NB4 (cell line): ENCODE results near the gene KSR2.

ENCODE experiments used
- DNase-seq: peaks from one replicate; pipeline ENCODE4 v3.0.0; 2010; ENCODE audit warnings: low read depth
- H3K4me3 ChIP-seq: one replicate; pipeline ENCODE4 v1.5.1; 2011; ENCODE audit warnings: mild to moderate bottlenecking, low read depth, low read length, moderate library complexity
- MAX ChIP-seq: IDR thresholded peaks from 2 replicates; pipeline ENCODE4 v1.6.1; 2011; ENCODE audit warnings: low read depth, low read length
- MYC ChIP-seq: IDR thresholded peaks from 2 replicates; pipeline ENCODE4 v1.6.1; 2011; ENCODE audit warnings: low read depth, low read length
- POLR2A ChIP-seq: IDR thresholded peaks from 2 replicates; pipeline ENCODE4 v1.6.1; 2011; ENCODE audit warnings: mild to moderate bottlenecking; ENCODE audit not compliant: insufficient read length; ENCODE audit errors: extremely low read depth
- TF ChIP-seq, protein P1 (sequence below): IDR thresholded peaks from one replicate; pipeline ENCODE4 v1.5.1; 2012; ENCODE audit warnings: low read depth, low read length

The KSR2 gene

DNA sequence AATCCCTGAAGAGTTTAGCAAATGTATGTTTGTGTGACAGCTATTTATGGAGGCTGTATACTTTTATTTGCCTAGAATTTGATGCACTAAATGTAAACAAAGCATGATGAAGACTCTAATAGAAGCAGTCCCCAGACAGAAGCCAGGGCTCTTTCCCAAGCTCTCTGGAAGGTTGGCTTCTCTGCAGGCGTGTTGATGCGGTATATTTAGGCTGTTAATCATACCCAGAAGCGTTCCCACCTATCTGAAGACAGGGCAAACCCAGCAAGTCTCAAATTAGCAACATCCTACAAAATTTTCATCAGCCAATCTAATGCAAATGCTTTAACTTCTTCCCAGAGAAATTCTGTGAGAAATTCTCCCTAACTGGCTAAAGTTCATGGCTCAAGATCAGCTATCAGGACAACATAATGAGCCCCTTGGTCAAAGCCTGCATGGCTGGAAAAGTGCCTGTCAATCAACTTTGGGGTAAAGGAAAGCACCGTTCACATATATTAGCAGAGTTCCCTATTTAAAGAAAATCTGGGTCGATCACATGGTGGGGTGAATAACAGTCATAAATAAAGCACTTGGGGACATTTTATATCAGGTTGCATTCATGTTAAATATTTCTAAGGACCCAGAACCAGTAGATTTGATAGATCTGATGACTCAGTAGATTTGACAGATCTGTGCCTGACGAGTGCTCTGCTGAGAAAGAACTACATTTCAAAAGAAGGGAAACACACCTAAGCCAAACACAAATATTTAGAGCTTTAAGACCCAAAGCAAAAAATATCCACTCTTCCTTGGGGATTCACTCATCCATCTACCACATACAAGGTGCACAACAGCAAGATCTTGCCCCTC, 46.6 kb downstream of the KSR2 start:
- H3K4me3 ChIP-seq = no peak overlapping the region
- no peak for TF ChIP-seq MYC
- TF ChIP-seq MAX = no peak
- TF ChIP-seq POLR2A = no peak
- TF ChIP-seq, protein P1, sequence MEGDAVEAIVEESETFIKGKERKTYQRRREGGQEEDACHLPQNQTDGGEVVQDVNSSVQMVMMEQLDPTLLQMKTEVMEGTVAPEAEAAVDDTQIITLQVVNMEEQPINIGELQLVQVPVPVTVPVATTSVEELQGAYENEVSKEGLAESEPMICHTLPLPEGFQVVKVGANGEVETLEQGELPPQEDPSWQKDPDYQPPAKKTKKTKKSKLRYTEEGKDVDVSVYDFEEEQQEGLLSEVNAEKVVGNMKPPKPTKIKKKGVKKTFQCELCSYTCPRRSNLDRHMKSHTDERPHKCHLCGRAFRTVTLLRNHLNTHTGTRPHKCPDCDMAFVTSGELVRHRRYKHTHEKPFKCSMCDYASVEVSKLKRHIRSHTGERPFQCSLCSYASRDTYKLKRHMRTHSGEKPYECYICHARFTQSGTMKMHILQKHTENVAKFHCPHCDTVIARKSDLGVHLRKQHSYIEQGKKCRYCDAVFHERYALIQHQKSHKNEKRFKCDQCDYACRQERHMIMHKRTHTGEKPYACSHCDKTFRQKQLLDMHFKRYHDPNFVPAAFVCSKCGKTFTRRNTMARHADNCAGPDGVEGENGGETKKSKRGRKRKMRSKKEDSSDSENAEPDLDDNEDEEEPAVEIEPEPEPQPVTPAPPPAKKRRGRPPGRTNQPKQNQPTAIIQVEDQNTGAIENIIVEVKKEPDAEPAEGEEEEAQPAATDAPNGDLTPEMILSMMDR = no peak
- DNase-seq = no peak

- H3K4me3 ChIP-seq = no peak overlapping the region
- DNase-seq = peak; percentile 54
- TF ChIP-seq, protein P1 = no peak
- TF ChIP-seq MAX (peak; percentile 83), MYC (no peak), POLR2A (no peak)
Measured at GRCh38 chr12:117919479-117919878, 49.3 kb downstream of the KSR2 start.

GRCh38 chr12:117914686-117915085, 54.1 kb downstream of the KSR2 start:
- no peak for DNase-seq
- TF ChIP-seq MYC = no peak
- TF ChIP-seq, protein P1 = no peak
- no peak overlapping the region for H3K4me3 ChIP-seq

DNA sequence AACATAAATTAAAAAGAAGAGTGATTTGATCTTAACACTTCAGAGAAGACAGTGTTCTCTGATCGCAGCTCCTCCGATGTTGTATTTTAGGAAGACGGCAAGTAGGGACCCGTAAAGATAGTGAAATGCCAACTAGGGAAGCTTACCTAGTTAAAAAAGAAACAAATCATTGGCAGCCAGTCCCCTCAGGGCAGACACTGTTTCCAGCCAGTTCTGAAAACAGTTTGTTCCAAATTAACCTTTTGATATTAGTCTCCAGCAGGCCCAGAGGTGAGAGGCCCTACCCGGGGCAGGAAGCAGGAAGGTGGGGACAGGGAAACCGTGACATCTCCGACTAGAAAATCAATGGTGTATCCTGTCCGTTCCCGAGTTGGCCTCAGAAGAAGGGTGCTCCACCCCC, 56.0 kb downstream of the KSR2 start:
- no peak for DNase-seq
- TF ChIP-seq MAX (no peak), MYC (no peak), POLR2A (no peak)
- TF ChIP-seq, protein P1 = no peak
- H3K4me3 ChIP-seq = no peak overlapping the region

DNA sequence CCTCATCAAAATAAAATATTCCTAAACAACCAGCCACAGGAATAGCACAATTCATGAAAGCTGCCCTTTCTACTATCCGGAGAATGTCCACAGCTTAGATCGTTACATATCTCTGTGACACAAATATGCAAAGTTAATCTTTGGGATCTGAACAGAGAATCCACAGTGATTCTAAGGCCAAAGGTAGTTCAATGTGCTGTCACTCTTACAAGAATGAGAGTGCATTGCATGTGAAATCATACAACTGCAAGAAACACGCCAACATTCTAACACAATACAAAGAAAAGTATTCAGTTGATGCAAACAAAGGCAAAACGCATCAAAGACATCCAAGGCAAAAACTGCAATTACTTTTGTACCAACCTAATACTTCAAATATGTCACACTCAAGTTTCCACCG, 60.4 kb downstream of the KSR2 start:
- TF ChIP-seq MYC = no peak
- no peak for TF ChIP-seq POLR2A
- TF ChIP-seq, protein P1 = no peak
- no peak for TF ChIP-seq MAX
- no peak overlapping the region for H3K4me3 ChIP-seq
- DNase-seq = no peak

DNA sequence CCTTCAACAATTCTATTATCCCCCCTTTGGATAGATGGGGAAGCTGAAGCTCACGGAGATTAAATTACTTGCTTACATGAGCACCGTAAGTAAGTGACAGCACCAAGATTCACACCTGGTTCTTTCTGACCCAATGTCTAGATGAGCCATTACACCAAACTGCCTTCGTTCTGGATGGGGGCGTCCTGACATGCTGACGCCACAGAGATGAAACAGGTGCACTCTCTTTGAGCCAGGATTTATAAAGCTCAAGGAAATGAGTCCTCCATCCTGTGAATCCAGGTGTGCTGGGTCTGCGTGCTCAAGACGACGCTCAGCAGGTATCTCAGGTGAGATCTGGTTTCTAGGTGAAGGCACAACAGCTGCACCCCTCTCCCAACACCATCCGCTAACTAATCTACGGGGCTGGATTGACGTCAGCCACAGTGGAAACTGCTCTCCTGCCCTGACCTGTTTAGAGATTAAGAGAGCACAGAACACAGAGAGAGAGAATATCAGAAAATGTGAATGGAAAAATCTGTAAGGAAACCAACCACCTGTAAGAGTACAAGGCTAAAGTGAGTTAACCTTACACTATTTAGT, 61.6 kb downstream of the KSR2 start:
- H3K4me3 ChIP-seq = no peak overlapping the region
- TF ChIP-seq MYC = no peak
- no peak for TF ChIP-seq POLR2A
- no peak for TF ChIP-seq MAX
- TF ChIP-seq, protein P1 = no peak
- DNase-seq = no peak
